GM21717 (cell line): Measurements from ENCODE around the gene NARS2.
"Not testable (repeated sequence)": the region's sequence is repeated elsewhere in the genome, so short reads cannot be mapped to it uniquely, and the experiment has no call there.

Experiments used
- ATAC-seq: cut with Tn5 transposase; IDR thresholded peaks from one replicate; pipeline ENCODE4 v1.9.1; 2021; ENCODE audit warnings: mild to moderate bottlenecking, moderate library complexity; ENCODE audit not compliant: unreplicated experiment

The NARS2 gene

DNA sequence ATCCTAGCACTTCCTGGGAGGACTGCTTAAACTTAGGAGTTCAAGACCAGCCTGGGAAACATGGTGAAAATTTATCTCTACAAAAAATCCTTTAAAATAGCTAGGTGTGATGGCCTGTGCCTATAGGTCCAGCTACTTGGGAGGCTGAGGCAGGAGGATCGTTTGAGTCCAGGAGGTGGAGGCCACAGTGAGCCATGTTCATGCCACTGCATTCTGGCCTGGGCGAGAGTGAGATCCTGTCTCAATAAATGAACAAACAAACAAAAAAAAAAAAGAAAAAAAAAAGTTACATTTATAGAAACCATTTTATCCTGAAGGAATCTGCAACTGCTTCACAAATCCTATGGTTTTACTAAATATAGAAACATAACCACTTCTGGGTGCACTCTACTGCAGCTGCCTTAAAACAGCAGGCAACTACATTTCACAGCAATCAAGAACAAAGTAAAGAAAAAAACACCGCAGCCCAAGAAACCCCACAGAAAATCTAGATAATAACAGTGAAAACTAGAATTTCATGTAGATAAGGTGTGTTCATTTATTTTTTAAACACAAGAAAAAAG is 81.2 kb downstream of the NARS2 start:
- ATAC-seq: no peak

- ATAC-seq: no peak
Measured at GRCh38 chr11:78492973-78493372, 81.7 kb downstream of the NARS2 start.

- ATAC-seq: no peak
Measured at GRCh38 chr11:78489184-78489583, 85.5 kb downstream of the NARS2 start.

DNA sequence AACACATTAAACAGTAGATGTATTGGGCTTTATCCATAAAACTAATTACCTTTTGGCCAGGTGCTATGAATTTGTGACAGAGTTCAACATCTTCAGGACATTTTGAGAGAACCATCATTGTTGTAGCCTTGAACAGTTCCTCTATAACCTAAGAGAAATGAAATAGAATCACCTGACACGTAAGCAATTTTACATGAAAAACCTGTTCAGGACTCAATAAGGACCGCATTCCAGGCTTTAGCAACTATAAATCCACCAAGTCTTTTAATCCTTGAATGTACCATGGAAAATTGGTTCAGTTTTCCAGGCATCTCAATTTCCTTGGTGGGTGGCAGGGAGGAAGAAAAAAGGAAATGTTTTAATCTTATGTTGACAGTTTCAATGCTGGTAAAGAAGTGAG is 96.1 kb downstream of the NARS2 start:
- ATAC-seq: no peak

GRCh38 chr11:78476066-78476465 is 98.6 kb downstream of the NARS2 start:
- no peak for ATAC-seq

- ATAC-seq: no peak
Measured at GRCh38 chr11:78474451-78474850, 100.2 kb downstream of the NARS2 start.

GRCh38 chr11:78472905-78473304 is 101.8 kb downstream of the NARS2 start:
- ATAC-seq: no peak

DNA sequence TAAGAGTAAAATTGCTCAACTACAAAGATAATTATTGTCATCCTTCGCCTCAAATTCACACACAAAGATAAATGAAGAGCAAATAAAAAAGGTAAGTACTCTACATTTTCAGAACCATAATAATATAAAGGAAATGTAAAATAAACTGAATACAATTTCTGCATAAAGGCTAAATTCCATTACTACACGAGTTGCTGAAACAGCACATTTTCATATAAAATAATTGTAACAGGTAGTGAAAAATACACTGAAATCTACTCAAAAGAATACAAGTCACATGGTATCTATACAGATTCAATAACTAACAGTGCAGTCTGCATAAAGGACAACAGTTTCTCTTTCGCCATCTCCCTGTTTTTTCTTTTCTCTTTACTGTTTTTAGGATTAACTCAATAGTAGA is 102.3 kb downstream of the NARS2 start:
- no peak for ATAC-seq

DNA sequence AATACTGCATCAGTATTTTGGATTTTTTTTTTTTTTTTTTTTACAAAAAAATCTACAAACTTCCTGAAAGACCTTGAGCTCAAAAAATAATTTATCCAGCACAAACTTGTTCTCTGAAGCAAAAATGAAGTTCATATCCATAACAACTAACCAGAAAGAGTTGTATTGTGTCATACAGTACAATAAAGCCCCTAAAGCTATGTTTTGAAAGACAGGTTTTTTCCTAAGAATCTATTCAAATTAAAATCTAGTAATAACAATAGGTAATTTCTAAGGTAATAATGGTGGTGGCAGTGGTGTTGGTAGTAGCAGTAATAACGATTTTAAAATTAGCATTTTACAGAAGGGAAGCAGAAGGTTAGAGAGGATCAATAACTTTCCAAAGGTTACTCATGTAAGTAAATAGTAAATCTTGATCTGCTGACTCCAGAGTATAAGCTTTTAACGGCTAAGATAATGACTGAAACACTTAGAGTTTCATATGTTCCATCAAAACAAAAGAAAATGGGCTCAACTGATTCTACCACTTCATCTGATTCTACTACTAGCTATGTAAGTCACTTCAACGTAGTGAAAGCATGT is 103.7 kb downstream of the NARS2 start:
- no peak for ATAC-seq

GRCh38 chr11:78469896-78470295 is 104.8 kb downstream of the NARS2 start:
- ATAC-seq: no peak

GRCh38 chr11:78467931-78468330 is 106.7 kb downstream of the NARS2 start:
- no peak for ATAC-seq

- ATAC-seq: no peak
Measured at GRCh38 chr11:78467370-78467769, 107.3 kb downstream of the NARS2 start.

- ATAC-seq: peak; percentile 98
Measured at GRCh38 chr11:78465169-78465942, 109.3 kb downstream of the NARS2 start.

DNA sequence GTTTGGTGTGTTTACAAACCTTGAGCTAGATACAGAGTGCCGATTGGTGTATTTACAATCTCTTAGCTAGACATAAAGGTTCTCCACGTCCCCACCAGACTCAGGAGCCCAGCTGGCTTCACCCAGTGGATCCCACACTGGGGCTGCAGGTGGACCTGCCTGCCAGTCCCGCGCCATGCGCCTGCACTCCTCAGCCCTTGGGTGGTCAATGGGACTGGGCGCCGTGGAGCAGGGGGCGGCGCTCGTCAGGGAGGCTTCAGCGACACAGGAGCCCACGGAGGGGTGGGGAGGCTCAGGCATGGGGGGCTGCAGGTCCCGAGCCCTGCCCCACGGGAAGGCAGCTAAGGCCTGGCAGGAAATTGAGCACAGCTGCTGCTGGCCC is 109.9 kb downstream of the NARS2 start:
- ATAC-seq: not testable (repeated sequence)

DNA sequence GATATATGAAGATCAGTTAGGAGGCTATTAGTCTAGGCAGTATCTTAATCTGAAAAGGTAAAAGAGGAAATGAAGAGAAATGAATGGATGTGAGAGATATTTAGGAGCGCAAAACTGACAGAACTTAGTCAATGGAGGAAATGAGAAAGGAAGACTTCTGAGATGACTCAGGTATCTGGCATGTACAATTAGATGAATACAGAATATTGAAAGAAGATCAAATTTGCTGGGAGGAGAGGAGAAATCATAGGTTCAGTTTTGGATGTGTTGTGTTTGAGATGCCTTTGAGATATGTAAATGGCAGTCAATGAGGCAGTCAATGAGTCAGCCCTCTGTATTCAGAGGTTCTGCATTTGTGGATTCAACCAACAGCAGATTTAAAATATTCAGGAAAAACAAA is 114.2 kb downstream of the NARS2 start:
- ATAC-seq: no peak

GRCh38 chr11:78459738-78460137 is 114.9 kb downstream of the NARS2 start:
- ATAC-seq: no peak

DNA sequence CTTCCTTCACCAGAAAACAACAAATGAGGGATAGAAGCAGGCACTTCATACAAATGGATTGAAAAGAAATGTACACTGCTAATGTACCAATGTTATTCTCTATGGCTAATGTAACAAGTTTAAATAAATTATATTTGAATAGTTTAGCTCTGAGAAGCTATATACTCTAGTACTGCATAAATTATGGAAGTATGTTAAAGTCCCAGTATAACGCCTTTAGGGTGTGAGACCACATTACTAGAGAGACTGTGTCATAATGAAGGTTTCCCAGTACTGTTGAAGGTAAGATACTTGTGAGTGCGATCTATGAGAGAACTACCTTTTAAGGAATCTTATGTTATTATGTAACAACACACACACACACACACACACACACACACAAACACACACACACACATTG is 117.2 kb downstream of the NARS2 start:
- ATAC-seq: no peak

DNA sequence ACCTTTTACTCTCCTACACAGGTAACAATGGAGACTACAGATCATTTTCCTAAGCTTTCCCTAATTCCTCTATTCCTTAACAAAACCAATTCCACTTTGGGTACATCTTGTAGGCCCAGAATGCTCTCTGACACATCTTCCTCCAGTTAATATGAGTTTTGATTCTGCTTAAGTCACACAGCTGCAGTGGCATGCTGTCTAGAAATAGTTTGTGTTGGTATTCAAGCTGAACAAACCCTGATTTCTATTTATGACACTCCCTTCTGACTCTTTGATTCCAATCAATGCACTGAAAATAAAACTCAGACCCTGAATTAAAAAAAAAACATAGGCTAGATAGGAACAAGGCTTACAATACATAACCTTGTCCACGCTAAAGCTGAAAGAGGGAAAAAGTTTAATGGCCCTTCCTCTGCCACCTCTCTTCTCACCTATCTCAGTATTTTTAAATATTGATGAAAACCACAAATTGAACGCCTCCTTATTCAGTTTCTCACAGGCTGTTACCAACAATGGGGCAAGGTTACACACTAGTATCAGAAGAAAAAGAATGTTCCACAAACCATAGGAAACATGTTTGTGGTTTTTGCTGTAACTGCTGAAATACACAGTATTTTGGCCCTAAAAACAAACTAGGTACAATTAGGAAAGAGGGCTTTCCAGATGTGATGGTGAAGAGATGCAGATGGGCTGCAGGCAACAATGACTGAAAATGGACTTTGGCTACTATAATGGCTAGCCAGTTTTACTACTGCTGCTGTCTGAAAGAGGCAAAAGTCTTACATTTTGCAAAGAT is 121.3 kb downstream of the NARS2 start:
- ATAC-seq: no peak

DNA sequence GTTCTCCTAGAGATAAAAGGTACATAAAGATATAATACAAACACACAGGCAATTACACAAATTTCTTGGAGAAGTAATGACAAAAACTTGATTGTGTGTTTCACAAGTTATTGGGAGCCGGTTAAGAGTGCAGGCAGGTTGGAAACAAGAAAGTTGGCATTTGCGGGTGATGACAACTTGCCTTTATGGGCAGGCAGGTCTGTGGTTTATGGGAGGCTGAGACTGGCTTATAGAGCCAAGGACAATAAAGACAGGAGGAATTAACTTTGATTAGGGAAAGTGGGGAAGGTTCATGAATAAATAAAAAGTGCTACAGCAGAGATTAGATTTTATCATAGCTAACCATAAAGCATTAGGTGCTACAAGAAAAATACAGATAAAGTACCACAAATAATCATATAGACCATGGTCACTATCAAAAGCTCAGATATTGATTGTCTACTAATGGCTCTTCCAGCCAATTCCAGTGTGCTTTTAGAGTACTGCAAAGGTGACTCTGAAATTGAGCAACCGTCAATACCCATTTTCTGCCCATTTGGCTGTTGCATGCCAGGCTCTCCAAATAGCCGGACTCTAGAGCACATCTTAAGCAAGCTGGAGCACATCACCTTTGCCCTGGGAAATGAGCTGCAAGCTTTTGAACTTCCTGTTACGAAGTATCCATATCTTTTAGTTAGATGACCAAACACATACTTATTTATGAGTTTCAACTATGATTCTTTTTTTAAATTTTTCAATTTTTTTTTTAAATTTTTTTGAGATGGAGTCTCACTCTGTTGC is 123.1 kb downstream of the NARS2 start:
- no peak for ATAC-seq

- ATAC-seq: no peak
Measured at GRCh38 chr11:78450866-78451265, 123.8 kb downstream of the NARS2 start.

DNA sequence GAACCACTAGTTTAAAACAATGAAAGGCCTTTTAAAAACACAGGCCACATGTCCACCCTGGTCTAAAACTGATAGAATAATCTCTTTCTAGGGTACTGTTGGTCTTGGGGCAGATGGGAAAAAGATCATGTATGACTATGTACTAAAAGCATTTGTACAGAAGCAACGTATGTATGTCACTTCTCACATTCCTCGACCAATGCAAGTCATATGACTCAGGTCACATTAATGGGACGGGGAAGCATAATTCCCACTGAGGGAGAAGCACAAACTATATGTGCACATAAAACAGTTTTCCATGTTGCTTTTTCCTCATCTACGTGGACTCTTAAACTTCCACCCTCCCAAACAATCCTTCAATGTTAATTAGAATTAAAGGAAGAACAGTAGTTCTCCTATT is 124.8 kb downstream of the NARS2 start:
- no peak for ATAC-seq
